ENCODE data around the gene CD9.
A peak's percentile ranks its signal among the peaks of the same experiment; 100 is the strongest.

The CD9 gene

GRCh38 chr12:6250343-6250742 lies 50.1 kb downstream of the CD9 start:
- no peak for DNase-seq

GRCh38 chr12:6253278-6253677 lies 53.1 kb downstream of the CD9 start:
- DNase-seq = peak; percentile 66

DNA sequence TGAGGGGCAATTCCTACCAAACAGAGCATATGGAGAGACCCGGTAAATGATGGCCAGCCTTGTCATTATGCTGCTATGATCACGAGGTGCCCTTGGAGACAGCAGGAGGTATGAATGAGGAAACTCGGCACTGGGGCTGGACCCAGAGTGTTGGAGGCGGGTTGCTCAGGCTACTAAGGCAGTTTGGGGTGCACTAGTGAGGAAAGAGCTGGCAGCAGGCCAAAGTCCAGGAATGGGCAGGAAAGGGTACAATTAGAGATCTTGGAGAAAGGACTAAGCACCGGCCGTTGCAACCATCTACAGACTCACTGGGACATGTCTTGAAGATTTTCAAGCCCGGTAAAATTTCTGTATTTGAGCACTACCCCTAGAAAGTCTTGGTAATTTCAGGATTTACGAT lies 54.3 kb downstream of the CD9 start:
- no peak for DNase-seq

GRCh38 chr12:6257007-6257406 lies 56.8 kb downstream of the CD9 start:
- DNase-seq = no peak

GRCh38 chr12:6262211-6262610 lies 62.0 kb downstream of the CD9 start:
- DNase-seq = no peak

DNA sequence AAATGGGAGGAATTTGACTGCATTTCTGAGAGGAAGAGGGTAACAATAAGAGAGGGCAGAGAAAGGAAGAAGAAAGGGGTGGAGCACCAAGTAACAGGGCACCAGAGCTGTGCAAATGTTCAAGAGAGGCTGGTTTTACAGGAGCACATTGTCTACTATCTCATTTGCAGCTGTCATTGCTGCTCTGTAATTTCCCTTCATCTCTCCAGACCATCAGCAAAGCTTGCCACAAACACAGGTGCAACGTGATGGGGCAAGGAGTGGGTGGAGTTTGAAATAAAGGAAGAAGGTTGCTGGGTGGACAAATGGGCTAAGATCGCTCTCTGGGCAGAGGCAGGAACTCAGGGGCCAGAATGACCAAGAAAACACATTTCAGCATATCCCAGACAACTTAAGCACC lies 62.4 kb downstream of the CD9 start:
- DNase-seq = peak; percentile 60

DNA sequence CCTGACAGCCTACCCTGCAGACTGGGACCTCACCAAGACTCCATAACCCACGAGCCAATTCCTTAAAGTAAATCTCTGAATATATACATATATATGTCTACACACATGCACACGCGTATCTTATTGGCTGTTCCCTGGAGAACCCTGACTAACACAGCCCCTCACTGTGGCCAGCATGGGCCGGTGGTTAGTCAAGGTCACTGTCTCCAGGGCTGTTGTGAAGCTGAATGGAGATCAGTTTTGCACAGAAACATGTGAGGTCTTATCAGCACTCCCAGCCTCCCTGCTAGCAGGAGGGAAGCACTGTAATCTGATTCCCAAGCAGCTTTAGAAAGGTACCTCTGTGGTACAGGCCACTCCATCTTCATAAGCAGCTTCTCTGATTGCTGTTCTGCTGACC lies 63.7 kb downstream of the CD9 start:
- peak; percentile 82 for DNase-seq

GRCh38 chr12:6264402-6265037 lies 64.3 kb downstream of the CD9 start:
- DNase-seq = no peak

- no peak for DNase-seq
Observed at GRCh38 chr12:6265038-6265405, 64.8 kb downstream of the CD9 start.

DNA sequence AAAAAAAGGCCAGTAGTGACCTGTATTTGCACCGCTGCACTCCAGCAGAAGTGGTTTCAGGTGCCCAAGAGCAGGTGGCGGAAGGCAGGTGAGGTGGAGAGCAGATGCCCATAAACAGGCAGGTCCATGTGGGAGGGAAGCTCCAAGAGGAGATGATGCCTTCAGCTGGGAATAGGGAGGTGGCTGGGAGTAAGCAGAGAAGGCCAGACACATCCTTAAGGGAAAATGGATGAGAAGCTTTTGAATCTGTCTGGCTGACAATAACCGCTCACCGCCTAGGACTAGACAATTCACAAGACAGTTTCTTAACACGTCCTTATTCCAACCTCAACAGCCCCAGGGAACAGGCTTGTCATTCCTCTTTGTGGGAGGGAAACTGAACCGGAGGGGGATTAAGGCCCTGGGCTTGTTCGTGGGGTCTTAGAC lies 66.4 kb downstream of the CD9 start:
- no peak for DNase-seq

GRCh38 chr12:6266971-6267721 lies 66.9 kb downstream of the CD9 start:
- no peak for DNase-seq

- DNase-seq = no peak
Observed at GRCh38 chr12:6268484-6269157, 68.4 kb downstream of the CD9 start.

DNA sequence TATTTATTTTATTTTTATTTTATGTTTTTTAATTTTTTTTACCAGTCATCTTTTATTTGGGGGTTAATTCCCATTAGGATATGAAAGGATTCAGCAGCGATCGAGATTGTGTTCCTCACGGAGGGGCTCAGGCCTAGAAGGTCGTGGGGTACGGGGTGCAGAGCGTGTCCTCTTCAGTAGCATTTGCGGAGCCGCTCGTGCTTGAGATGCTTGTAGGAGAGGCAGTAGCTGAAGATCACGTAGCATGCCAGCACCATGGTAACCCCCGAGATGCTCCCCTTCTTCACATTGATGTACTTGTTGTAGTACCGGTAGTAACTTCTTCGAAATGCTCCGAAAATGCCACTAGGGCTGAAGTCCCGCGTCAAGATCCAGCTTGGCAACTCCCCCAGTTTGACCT lies 69.8 kb downstream of the CD9 start:
- no peak for DNase-seq

- no peak for DNase-seq
Observed at GRCh38 chr12:6271281-6271680, 71.1 kb downstream of the CD9 start.

DNA sequence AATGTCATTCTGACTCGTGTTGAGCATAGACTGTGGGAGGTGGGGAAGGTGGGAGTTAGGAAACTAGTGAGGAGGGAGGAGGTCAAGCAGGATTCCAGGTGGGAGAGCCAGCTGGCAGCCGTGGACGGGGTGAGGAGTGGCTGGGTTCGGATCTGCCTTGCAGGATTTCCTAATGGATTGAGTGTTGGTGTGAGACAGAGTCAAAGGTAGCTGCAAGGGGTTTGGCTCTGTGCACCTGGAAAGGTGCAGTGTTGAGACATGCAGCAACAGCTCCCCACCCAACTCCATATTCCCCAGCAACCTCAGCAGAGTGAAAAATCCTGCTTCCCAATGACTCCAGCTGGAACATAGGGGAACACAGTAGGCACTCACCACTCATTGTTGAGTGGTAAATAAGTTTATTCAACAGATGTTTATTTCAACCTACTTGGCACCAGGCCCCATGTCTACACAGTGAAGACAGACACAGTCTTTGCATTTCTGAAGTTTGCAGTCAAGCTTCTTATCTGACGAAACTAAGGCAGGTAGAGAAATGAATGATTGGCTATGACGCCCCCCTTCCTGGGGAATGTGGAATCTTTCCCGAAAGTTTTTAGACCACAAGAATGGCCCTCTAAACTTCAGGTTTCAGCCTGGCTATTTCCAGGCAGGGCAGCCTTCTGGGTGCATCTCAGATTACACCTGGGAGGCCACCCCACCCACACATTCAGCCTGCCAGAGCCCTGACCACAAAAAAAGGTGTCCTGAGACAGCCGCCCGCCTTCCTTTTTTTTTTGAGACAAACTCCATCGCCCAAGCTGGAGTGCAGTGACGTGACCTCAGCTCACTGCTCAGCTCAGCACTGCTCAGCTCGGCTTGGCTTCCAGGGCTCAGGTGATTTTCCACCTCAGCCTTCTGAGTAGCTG lies 72.4 kb downstream of the CD9 start:
- DNase-seq = no peak

DNA sequence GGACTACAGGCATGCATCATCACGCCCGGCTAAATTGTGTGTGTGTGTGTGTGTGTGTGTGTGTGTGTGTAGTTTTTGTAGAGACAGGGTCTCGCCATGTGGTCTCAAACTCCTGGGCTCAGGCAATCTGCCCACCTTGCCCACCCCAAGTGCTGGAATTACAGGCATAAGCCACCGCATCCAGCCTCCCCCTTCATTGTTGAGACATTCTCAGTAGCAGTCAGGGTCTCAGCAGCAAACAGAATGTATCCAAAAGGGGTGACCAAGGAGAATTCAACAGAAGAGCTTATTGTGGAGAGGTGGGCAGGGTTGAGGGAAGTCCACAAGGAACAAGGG lies 73.0 kb downstream of the CD9 start:
- DNase-seq = no peak

GRCh38 chr12:6273541-6274230 lies 73.5 kb downstream of the CD9 start:
- DNase-seq = no peak

GRCh38 chr12:6274231-6275221 lies 74.3 kb downstream of the CD9 start:
- DNase-seq = no peak

GRCh38 chr12:6275928-6276887 lies 76.0 kb downstream of the CD9 start:
- no peak for DNase-seq

GRCh38 chr12:6276956-6277620 lies 76.9 kb downstream of the CD9 start:
- DNase-seq = no peak

Measured in hematopoietic multipotent progenitor cell treated with erythropoietin and hydrocortisone succinate and interleukin-3 and kit ligand, for 8 days (in vitro differentiated cells).